ENCODE data around the gene RAB22A.

The RAB22A gene

GRCh38 chr20:58313396-58313795 is 3.9 kb downstream of the RAB22A start:
- H3K4me3 ChIP-seq (ENCODE audit: low read depth, low read length): no peak overlapping the region
- ChIA-PET CTCF (interaction anchor here (0.9 to 1.4 kb wide), 3 partner anchors 8 to 76 kb away, joined by 3 read pairs; no protein-coding TSS in a partner anchor), POLR2A (no interaction called here)
- no peak for DNase-seq (ENCODE audit: low read depth, low spot score)
- TF ChIP-seq CTCF (IDR thresholded peaks at IDR 0.05; ENCODE audit: insufficient read depth, low read length, missing control alignments): no peak

GRCh38 chr20:58321205-58321604 is 11.7 kb downstream of the RAB22A start:
- no peak overlapping the region for H3K4me3 ChIP-seq (ENCODE audit: low read depth, low read length)
- TF ChIP-seq CTCF (IDR thresholded peaks at IDR 0.05; ENCODE audit: insufficient read depth, low read length, missing control alignments): no peak
- POLR2A ChIA-PET: interaction anchor here (0.9 kb wide), 1 partner anchor 15 kb away, joined by 3 read pairs; no protein-coding TSS in a partner anchor
- DNase-seq (ENCODE audit: low read depth, low spot score): no peak
- CTCF ChIA-PET: no interaction called here

- no peak for TF ChIP-seq CTCF (IDR thresholded peaks at IDR 0.05; ENCODE audit: insufficient read depth, low read length, missing control alignments)
- no peak for DNase-seq (ENCODE audit: low read depth, low spot score)
- no peak overlapping the region for H3K4me3 ChIP-seq (ENCODE audit: low read depth, low read length)
- CTCF ChIA-PET: interaction anchor here (0.8 to 1.2 kb wide), 2 partner anchors 9 to 125 kb away, joined by 3 to 5 read pairs; no protein-coding TSS in a partner anchor
- POLR2A ChIA-PET: interaction anchor here (0.9 kb wide), 1 partner anchor 16 kb away, joined by 3 read pairs; no protein-coding TSS in a partner anchor
These were observed 12.6 kb downstream of the RAB22A start for GRCh38 chr20:58322083-58322482.

- TF ChIP-seq CTCF (IDR thresholded peaks at IDR 0.05; ENCODE audit: insufficient read depth, low read length, missing control alignments): no peak
- DNase-seq (ENCODE audit: low read depth, low spot score): no peak
- ChIA-PET POLR2A (no interaction called here), CTCF (interaction anchor here (1.2 kb wide), 1 partner anchor 122 kb away, joined by 4 read pairs; no protein-coding TSS in a partner anchor)
- no peak overlapping the region for H3K4me3 ChIP-seq (ENCODE audit: low read depth, low read length)
These were observed 16.4 kb downstream of the RAB22A start for GRCh38 chr20:58325912-58326311.

- POLR2A ChIA-PET: no interaction called here
- no peak for DNase-seq (ENCODE audit: low read depth, low spot score)
- H3K4me3 ChIP-seq (ENCODE audit: low read depth, low read length): no peak overlapping the region
- no peak for TF ChIP-seq CTCF (IDR thresholded peaks at IDR 0.05; ENCODE audit: insufficient read depth, low read length, missing control alignments)
- CTCF ChIA-PET: no interaction called here
These were observed 17.7 kb downstream of the RAB22A start for GRCh38 chr20:58327211-58327610.

GRCh38 chr20:58328836-58329235 is 19.3 kb downstream of the RAB22A start:
- ChIA-PET CTCF (no interaction called here), POLR2A (no interaction called here)
- H3K4me3 ChIP-seq (ENCODE audit: low read depth, low read length): no peak overlapping the region
- no peak for TF ChIP-seq CTCF (IDR thresholded peaks at IDR 0.05; ENCODE audit: insufficient read depth, low read length, missing control alignments)
- DNase-seq (ENCODE audit: low read depth, low spot score): no peak
